ENCODE results near the gene UBL4B.
A peak's percentile ranks its signal among the peaks of the same experiment; 100 is the strongest.

Gene UBL4B

DNA sequence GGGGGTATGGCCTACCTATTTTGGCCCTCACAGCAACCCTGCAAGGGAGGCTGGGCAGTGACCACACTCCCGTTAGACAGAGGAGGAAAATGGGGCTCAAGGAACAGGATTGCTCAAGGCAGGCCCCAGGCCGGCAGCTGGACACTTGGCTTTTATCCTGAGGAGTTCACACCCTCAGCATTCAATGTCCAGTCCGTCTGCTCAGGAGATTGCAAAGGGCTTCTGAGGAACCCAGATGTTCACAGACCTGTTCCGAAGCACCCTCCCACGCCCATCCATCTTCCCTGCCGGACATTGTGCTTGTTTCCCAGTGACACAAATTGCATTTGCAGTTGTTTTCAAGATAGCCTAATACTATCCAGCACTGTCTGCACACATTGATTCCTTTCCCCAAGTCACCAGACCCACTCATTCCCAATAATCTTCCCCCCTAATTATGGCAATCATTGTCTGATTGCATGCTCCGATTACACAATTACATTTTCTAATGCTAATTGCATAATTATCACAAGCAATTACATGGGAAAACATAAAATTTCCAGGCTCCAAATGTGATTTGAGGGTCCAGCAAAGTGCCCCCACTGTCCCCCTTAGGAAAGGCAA, 4.3 kb upstream of the UBL4B start:
- no peak for DNase-seq (ENCODE audit: low read depth, low spot score)
- no peak overlapping the region for H3K4me3 ChIP-seq (ENCODE audit: low read length)

DNA sequence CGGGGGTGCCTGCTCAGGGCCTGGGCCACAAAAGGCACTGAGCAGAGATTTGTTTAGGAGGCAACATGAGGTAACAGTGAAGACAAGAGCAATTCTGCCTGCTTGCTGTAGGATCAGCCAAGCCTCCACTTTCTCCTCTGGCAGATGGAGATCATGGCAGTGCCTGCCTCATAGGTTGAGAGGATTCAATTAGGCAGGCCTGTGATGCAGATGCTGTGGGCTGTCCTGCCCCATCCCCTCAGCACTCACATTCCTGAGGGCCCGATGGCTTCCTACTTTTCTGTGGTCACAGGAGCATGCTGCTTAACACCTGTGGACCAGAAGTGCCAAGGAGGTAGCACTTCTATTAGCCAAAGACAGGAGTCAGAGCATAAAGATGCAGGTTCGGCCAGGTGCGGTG, 1.2 kb upstream of the UBL4B start:
- H3K4me3 ChIP-seq (ENCODE audit: low read length): no peak overlapping the region
- DNase-seq (ENCODE audit: low read depth, low spot score): no peak

DNA sequence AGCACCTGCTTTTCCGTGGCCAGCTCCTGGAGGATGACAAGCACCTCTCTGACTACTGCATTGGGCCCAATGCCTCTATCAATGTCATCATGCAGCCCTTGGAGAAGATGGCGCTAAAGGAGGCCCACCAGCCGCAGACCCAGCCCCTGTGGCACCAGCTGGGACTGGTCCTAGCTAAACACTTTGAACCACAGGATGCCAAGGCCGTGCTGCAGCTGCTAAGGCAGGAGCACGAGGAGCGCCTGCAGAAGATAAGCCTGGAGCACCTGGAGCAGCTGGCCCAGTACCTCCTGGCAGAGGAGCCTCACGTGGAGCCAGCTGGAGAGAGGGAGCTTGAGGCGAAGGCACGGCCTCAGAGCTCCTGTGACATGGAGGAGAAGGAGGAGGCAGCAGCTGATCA, 413 bp downstream of the UBL4B start:
- H3K4me3 ChIP-seq (ENCODE audit: low read length): no peak overlapping the region
- no peak for DNase-seq (ENCODE audit: low read depth, low spot score)

DNA sequence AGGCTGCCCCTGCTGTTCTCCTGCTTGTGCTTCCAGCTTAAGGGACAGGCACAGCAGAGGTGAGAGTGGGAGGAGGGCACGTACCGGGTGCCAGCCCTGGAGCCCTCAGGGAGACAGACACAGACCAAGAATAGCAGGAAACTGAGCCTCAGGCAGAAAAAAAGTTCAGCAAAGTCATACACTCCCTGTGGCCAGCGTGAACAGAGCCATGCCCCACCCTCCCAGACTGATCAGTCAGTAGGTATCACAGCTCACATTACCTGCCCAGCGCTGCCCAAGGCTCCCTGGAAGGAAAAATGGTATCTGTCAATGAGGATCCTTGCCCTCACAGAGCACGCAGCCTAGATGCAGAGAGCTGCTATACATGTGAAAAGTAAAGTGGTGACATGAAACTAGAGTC, 1.3 kb downstream of the UBL4B start:
- no peak for DNase-seq (ENCODE audit: low read depth, low spot score)
- no peak overlapping the region for H3K4me3 ChIP-seq (ENCODE audit: low read length)

DNA sequence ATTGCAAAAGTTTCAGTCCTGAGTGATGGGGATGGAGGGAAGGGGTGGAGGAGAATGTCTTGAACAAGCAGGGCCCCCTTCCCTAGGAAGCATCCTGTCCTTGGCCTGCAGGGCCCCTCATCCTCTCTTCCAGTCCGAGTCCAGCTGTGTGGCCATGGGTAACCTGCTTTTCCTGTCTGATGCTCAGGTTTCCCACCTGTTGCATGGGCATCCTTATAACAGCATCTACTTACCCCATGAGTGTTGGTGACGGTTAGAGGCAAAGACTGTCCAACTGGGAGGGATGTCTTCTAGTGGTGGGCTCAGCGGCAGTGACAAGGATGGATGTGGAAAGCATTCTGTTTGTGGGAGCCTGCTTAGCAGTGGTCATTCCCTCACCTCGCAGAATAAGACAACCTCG, 1.9 kb downstream of the UBL4B start:
- no peak for DNase-seq (ENCODE audit: low read depth, low spot score)
- H3K4me3 ChIP-seq (ENCODE audit: low read length): no peak overlapping the region

DNA sequence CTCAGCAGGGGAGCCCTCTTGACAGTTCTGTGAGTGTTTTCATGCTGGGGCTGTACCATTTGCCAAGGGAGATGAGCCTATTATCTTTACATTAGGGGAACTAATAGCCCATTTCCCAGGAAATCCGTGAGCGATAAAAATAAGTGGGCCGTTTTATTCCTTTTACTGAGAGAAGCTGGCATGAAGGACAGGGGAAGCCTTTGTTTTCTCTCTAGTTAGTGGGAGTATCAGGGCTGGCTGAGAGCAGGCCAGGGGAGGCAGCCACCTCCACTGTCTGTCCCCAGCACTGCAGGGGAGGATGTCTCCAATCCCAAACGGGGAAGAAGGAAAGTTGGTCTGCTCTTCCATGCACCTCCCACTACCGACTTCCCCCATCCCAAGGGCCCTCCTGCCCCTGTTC, 2.5 kb downstream of the UBL4B start:
- H3K4me3 ChIP-seq (ENCODE audit: low read length): no peak overlapping the region
- no peak for DNase-seq (ENCODE audit: low read depth, low spot score)

DNA sequence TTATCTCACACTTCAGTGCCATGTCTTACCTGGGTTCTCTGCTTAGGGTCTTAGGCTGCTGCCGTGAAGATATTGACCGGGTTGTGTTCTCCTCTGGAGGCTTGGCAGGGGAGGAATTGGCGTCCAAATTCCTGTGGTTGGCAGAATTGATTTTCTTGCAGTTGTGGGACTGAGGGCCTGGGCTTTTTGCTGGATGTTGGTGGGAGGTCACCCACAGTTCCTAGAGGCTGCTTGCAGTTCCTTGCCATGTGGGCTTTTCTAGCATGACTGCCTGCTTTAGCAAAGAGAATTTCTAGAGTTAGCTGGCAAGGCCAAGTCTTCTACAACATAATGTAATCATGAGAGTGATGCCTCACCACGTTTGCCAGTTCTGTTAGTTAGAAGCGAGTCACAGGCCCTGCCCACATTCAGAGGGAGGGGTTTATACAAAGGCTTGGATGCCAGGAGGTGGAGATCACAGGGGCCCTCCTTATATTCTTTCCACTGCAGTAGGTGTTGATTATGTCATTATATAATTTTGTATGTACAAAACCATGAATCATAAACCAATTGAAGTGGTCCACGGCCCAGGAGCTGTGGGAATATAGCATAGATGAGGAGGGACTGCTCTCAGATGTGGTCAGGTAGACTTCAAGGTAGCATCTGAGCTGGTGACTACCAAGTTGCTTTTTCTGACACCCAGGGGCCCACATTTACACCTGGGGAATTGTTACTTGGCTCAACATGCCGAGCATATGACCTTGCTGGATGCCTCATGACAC, 6.6 kb downstream of the UBL4B start:
- H3K4me3 ChIP-seq (ENCODE audit: low read length): no peak overlapping the region
- no peak for DNase-seq (ENCODE audit: low read depth, low spot score)

DNA sequence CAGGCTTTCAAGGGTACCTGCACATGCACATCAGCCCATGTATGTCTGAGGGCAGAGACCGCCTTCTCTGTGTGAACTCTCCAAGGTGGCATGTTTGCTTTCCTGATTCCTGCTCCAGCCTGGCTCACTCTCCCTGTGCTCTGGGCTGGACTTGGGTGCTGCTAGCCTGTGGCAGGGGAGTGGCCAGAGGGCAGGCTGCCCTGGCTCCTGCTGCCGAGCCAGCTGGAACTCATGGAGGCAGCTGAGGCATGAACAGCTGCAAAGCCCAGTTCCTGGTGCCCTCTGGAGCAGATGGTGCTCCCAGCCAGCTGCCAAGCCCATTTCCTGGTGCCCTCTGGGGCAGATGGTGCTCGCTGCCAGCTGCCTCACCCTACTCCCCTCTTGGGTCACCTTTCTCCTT, 7.6 kb downstream of the UBL4B start:
- no peak for DNase-seq (ENCODE audit: low read depth, low spot score)
- no peak overlapping the region for H3K4me3 ChIP-seq (ENCODE audit: low read length)

DNA sequence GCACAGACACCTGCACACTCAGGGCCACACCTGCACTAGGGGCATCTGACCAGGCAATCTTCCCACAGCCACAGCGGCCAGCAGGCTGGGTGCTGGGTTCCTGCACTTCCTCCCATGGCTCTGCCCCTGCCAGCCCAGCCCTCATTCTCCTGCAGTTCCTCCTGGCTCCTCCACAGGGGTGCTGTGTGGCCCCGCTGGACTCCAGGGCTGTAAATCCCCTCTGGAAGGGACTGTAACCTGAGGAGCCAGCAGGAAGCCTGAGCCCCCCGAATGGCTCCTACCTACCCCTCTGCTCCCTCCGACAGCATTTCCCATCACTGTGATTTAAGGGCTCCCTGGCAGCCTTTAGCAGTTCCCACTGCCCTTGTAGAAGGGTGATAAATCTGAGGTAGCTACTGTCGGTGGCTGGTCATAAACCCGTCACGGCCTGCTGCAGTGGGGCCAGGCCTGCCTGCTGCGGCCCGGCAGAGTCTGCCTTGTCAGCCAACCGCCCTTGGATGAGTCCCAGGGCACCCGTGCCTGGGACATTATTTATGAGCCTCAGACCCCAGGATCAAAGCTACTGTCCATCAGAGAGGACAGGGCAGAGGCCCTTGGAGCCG, 8.8 kb downstream of the UBL4B start:
- DNase-seq (ENCODE audit: low read depth, low spot score): no peak
- no peak overlapping the region for H3K4me3 ChIP-seq (ENCODE audit: low read length)

DNA sequence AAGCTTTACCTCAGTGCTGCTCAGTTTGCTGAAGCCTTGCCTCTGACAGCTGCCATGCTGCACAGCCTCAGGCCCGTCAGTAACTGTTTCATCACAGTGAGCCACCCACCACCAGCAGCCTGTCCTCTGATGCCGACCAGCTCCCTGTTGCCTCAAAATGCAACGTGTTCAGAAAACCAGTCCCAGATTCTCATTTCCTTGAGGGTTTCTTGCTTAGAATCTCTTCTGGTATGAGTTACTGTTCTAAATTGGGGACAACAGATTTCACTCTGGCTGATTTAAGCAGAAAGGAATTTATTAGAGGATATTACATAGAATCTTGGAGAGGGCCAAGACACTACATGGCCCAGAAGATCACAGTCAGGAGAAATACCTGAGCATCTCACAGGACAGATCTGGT, 11.0 kb downstream of the UBL4B start:
- no peak for DNase-seq (ENCODE audit: low read depth, low spot score)

DNA sequence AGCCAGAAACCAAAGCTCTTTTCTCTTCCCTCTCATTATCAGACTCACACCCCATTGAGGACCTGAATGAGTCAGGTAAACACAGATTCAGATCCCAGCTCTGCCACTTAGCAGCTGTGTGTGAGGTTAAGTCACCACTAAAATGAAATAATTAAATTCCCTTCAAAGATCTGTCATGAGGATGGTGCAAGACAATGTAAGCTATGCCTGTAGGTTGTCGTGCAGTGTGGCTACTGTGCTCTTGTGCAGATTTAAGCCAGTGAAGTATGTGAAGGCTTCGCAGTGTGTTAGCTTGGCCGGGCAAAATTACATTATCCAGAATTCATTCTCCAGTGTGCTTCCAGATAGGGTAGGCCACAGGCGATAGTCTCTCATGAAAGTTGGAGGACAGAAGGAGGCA, 13.6 kb downstream of the UBL4B start:
- no peak overlapping the region for H3K4me3 ChIP-seq (ENCODE audit: low read length)
- DNase-seq (ENCODE audit: low read depth, low spot score): no peak

More for the DNA sequence above, 11.0 kb downstream of the UBL4B start:
- H3K4me3 ChIP-seq (ENCODE audit: low read length): no peak overlapping the region

DNA sequence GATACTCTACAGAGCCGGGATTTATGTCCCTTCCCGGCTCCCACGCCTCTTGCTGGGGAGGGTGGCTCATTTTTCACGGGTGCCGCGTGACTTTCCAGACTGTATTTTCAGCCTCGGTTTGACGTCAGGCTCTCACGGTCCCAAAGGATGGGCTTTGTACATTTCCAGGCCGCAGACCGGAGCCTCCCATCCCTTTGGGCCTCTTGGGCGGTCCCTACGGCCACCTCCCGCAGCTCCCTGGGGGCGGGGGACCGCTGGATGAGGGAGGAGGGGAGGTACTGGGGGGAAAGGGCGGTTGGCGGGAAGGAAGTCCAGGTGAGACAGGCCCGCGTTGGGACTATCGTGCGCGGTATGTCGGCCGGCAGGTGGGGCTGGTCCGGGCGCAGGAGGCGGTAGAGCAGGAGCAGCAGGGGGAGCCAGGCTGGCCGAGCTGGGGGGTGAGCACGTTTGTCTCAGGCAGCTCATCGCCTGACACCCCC, 17.9 kb downstream of the UBL4B start:
- H3K4me3 ChIP-seq (ENCODE audit: low read length): no peak overlapping the region
- DNase-seq (ENCODE audit: low read depth, low spot score): no peak

DNA sequence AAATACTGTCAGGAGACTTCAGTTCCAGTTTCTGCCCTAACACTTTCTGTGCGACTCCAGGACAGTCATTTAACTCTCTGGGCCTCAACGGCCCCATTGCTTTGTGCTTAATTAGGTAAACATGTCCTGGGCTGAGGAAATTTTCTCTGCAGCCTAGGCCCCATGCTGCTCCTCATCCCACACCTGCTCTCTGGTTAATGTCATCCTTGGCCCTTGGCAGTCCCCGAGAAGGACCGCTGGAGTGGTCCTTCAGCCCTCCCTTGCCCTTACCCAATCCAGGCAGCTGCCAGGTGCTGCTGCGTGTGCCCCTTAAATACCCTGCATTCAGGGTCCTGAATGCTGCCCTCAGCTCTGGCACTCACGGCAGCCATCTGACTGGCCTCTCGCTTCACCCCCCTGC, 18.7 kb downstream of the UBL4B start:
- no peak for DNase-seq (ENCODE audit: low read depth, low spot score)
- no peak overlapping the region for H3K4me3 ChIP-seq (ENCODE audit: low read length)

DNA sequence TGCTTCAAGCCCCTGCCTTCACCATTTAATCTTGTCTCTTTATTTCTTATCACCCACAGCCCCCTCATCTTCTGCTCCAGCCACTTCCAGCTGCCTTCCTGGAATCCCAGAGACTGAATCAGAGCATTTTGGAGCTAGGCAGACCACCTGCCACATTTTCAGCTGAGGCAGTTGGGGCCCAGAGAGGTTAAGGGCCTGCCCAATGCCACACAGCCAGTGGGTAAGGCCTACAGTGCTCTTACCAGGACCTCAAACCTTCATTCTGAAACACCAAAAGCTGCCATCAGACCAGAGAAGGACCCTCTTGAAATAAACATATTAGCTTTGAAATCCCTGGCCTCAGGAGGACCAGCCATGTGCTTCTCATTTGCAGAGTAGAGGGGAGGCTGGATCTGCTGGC, 20.4 kb downstream of the UBL4B start:
- H3K4me3 ChIP-seq (ENCODE audit: low read length): no peak overlapping the region
- no peak for DNase-seq (ENCODE audit: low read depth, low spot score)

DNA sequence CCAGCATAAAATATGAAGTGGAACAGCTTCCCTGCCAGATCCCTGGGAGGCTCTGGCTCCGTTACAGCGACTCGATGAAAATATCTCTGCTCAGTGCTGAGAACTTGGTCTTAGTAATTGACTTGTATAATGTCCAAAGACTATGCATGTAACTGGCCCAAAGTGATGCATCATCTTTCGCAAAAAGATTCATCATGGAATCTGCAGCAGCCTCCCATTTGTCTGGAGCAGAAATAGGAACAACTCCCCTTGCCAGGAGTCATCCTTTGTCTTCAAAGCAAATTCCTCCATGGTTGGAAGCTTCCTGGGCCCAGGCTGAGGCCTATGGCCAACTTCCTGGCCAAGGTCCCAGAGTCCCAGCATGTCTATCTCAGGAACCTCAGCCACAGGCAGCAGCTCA, 21.2 kb downstream of the UBL4B start:
- no peak for DNase-seq (ENCODE audit: low read depth, low spot score)
- no peak overlapping the region for H3K4me3 ChIP-seq (ENCODE audit: low read length)

DNA sequence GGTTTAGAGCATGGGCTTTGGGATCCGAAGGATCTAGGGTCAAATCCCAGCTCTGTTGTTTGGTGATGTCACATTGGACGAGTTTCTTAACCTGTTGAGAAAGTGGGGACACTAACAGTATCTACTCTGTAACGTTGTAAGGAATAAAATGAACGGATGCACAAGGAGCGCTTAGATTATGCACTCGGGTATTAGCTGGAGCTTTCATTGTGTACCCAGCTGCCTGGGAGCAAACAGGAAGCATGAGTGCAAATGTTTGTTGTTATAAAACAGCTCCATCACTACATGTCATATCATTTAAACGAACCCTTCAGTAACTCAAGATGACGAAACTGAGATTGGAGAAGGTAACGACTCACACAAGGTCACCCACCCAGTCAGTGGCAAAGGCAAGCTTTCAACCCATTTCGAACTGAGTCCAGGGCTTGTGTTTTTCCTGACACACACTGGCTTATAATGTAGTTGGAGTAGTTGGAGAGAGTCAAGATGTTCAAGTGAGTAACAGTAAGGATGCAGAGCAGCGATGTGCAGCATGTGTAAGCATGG, 21.9 kb downstream of the UBL4B start:
- no peak for DNase-seq (ENCODE audit: low read depth, low spot score)

DNA sequence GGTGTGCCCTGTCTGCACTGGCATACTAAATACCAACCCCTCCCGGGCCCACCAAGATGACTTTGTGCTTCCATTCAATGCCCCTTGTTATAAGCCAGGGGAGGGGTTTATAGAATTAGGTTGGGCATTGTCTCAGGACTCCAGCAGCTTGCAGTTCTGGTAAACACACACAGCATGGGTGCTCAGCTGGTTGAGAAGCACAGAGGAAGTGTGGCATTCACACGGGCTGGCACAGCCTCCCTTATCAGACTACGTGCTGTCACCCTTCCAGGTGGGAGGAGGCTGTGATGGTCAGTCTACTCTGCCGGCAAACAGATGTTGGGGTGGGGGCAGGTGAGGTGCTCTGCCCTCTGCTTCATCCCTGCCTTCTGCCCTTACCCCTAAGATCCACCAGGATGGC, 23.0 kb downstream of the UBL4B start:
- DNase-seq (ENCODE audit: low read depth, low spot score): no peak
- no peak overlapping the region for H3K4me3 ChIP-seq (ENCODE audit: low read length)

More for the DNA sequence above, 21.9 kb downstream of the UBL4B start:
- H3K4me3 ChIP-seq (ENCODE audit: low read length): no peak overlapping the region

DNA sequence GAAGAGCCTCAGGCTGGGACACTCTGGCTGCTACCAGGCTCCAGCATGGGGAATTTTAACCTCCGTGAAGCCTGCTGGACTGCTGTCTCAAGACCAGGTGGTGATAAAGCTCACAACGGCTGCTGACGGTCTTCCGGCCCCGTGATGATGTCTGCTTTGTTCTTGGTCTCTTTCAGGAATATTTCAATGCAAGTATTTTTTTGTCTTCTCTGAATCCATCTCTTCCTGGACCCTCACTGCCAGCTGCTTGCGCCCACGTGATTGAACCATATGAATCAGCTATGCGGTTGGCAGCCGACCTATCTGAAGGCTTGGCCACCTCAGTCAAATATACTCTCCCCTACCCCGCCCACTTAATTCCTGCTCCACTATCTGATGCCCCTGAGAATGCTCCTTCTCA, 23.4 kb downstream of the UBL4B start:
- H3K4me3 ChIP-seq (ENCODE audit: low read length): no peak overlapping the region
- no peak for DNase-seq (ENCODE audit: low read depth, low spot score)

DNA sequence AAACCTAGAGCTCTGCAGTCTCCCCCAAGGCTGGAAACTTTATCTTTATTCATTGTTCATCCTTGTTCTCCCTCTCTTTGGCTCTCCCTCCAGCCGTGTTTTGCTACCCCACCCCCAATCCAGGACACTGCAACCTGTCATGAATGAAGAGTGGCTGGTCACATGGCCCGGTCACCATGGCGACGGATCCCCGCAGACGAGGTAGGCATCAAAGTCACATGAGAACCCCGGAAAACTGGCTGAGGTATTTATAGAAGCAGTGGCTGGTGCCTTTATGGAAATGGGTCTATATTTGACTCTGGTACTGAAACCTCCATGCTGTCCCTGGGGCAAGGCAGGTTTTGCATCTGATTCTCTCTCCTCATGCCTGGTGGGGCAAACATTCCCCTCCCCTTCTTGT, 24.7 kb downstream of the UBL4B start:
- peak overlapping the region; percentile 25; the same call in 1 of the 2 replicates for H3K4me3 ChIP-seq (ENCODE audit: low read length)
- peak; percentile 72 for DNase-seq (ENCODE audit: low read depth, low spot score)

DNA sequence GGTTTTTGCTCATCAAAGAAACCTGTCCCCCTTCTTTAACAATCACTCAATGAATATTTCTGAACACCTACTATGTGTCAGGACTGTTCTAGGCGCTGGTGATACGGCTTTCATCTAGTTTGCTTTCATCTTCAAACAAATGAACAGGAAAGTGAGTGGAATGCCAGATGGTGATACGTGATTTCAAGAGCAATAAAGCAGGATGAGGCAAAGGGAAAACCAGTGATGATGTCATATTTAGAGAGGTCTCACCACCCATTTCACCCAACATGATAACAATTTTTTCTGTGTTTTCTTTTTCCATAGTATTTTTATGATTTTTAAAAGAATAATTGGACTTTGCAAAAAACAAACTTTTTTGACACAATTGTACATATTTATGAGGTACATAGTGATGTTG, 26.7 kb downstream of the UBL4B start:
- no peak for DNase-seq (ENCODE audit: low read depth, low spot score)
- no peak overlapping the region for H3K4me3 ChIP-seq (ENCODE audit: low read length)
